ENCODE measurements around the gene TMTC4. TPM values are rescaled to one million over a fixed set of nuclear protein-coding genes. Genes with fewer than 3 reads are reported as not detected.

The TMTC4 gene
- polyA plus RNA-seq, 2 of the 4 experiments (the other 2 are of a cell fraction), result 15.6 to 17.5 TPM

GRCh38 chr13:100597253-100597652 lies 77.3 kb downstream of the TMTC4 start:
- CTCF ChIA-PET, result no interaction called here
- Histone ChIP-seq H3K4me2 (no peak overlapping the region), H3K4me1 (no peaks in the 10 kb centered on the region), H3K27ac (no peak overlapping the region), H3K4me3 (no peak overlapping the region), H3K9me3 (no peaks in the 10 kb centered on the region)
- 75% methylated on average over 2 of the region's 4 CpGs for WGBS (ENCODE audit: missing lambda C conversion rate)
- no peak for DNase-seq (ENCODE audit: low read depth in 1 of 2, low spot score in 1 of 2)
- FAIRE-seq, result no peak
- ATAC-seq, result no peak
- TF ChIP-seq JUNB (IDR thresholded peaks at IDR 0.05), result no peak
- no peak for TF ChIP-seq ZSCAN20 (CRISPR knock-in tag; IDR thresholded peaks at IDR 0.05)
- TF ChIP-seq GATA3 (IDR thresholded peaks at IDR 0.05; ENCODE audit: borderline replicate concordance), result no peak
- no peak for TF ChIP-seq KDM5A (IDR thresholded peaks at IDR 0.05)
- no peak for TF ChIP-seq REST (IDR thresholded peaks at IDR 0.05)
- POLR2A ChIA-PET, result interaction anchor here (0.6 kb wide), 1 partner anchor 189 kb away, joined by 3 read pairs; no protein-coding TSS in a partner anchor

DNA sequence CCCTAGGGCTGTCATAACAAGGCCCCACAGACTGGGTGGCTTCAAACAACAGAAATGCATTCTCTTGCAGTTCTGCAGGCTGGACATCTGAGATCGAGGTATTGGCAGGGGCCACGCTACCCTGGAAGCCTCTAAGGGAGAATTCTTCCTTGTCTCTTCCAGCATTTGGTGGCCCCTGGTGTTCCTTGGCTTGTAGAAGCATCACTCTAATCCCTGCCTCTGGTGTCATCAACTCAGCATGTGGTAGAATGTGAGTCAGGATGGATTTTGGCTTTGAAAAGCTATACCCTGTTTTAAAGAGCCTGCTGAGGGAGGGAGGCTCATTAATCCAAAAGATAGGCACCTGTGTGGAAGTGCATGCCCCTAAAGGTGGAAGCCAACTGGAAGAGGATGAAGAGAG lies 78.1 kb downstream of the TMTC4 start:
- FAIRE-seq, result no peak
- H3K27ac ChIP-seq, result no peak overlapping the region
- TF ChIP-seq POLR2AphosphoS2 (conservative IDR thresholded peaks at IDR 0.05; ENCODE audit: low read length) (no peak), KDM1A (IDR thresholded peaks at IDR 0.05; ENCODE audit: low read depth) (no peak), KDM5A (IDR thresholded peaks at IDR 0.05) (no peak), CTCF (IDR thresholded peaks at IDR 0.05) (no peak), SMC3 (IDR thresholded peaks at IDR 0.05) (no peak), CHD4 (IDR thresholded peaks at IDR 0.05; ENCODE audit: borderline replicate concordance) (no peak), CEBPB (IDR thresholded peaks at IDR 0.05) (no peak), RARB (CRISPR knock-in tag; IDR thresholded peaks at IDR 0.05) (no peak), PHF8 (IDR thresholded peaks at IDR 0.05; ENCODE audit: borderline replicate concordance, low read depth) (no peak), RCOR1 (IDR thresholded peaks at IDR 0.05; ENCODE audit: low read depth, low read length) (no peak), JUNB (IDR thresholded peaks at IDR 0.05) (no peak), MYC (IDR thresholded peaks at IDR 0.05; ENCODE audit: borderline replicate concordance, low read length) (no peak), NR3C1 (IDR thresholded peaks at IDR 0.05) (no peak), HDAC2 (IDR thresholded peaks at IDR 0.05) (no peak), HOXA7 (CRISPR knock-in tag; IDR thresholded peaks at IDR 0.05) (no peak), MAFK (IDR thresholded peaks at IDR 0.05; ENCODE audit: partially characterized antibody) (no peak)
- TF ChIP-seq, protein P1, sequence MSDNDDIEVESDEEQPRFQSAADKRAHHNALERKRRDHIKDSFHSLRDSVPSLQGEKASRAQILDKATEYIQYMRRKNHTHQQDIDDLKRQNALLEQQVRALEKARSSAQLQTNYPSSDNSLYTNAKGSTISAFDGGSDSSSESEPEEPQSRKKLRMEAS (IDR thresholded peaks at IDR 0.05), result no peak
- no peaks in the 10 kb centered on the region for H3K4me1 ChIP-seq
- POLR2A ChIA-PET, result no interaction called here
- WGBS (ENCODE audit: missing lambda C conversion rate), result 46% methylated on average over 2 of the region's 2 CpGs
- no peak for DNase-seq (ENCODE audit: low read depth in 1 of 2, low spot score in 1 of 2)
- H3K4me2 ChIP-seq, result no peak overlapping the region
- CTCF ChIA-PET, result no interaction called here
- ATAC-seq, result no peak
- no peaks in the 10 kb centered on the region for H3K9me3 ChIP-seq
- H3K4me3 ChIP-seq, result no peak overlapping the region

DNA sequence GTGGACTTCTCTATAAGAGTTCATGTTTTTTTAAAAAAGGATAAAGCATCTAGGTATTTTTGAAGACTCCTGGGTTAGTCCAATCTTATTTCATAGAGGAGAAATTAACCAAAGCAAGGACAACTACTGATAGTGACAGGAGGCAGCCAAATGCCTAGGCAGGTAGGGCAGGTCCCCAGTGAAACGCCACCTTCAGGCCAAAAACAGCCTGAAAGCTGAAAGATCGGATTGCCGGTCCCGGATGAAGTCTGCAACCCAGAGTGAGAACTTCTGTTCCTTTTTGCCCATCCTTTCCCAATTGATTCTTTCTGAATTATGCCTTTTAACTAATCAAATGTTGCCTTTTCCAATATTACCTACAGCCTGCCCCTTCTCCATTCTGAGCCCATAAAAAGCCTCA lies 79.9 kb downstream of the TMTC4 start:
- no peak overlapping the region for H3K27ac ChIP-seq
- no peak overlapping the region for H3K4me2 ChIP-seq
- H3K9me3 ChIP-seq, result no peaks in the 10 kb centered on the region
- peak in 1 of 2 experiments; percentile 11 for DNase-seq (ENCODE audit: low read depth in 1 of 2, low spot score in 1 of 2)
- no peak overlapping the region for H3K4me3 ChIP-seq
- TF ChIP-seq CTCF (IDR thresholded peaks at IDR 0.05), result 0 out of 3 replicates have a peak, but pooled peaks have one; percentile 19
- TF ChIP-seq ESRRA (IDR thresholded peaks at IDR 0.05; ENCODE audit: borderline replicate concordance, low read length), result no peak
- TF ChIP-seq HOXB5 (CRISPR knock-in tag; IDR thresholded peaks at IDR 0.05), result no peak
- TF ChIP-seq RAD21 (conservative IDR thresholded peaks at IDR 0.05 in 1 of 2, IDR thresholded peaks at IDR 0.05 in 1 of 2), result 0 out of 5 replicates have a peak, but pooled peaks of 1 of the 2 experiments have one; percentile 15
- FAIRE-seq, result no peak
- ChIA-PET POLR2A (no interaction called here), CTCF (no interaction called here)
- no peaks in the 10 kb centered on the region for H3K4me1 ChIP-seq
- peak; percentile 59 to 79; a peak in 4 of 6 replicates for ATAC-seq
- 48% methylated on average over 4 of the region's 4 CpGs for WGBS (ENCODE audit: missing lambda C conversion rate)
